Prostate gland (tissue), 2 donors: ENCODE data around the gene LNX1.

Source experiments
- POLR2A ChIP-seq: fragments of 450-650 bp; IDR thresholded peaks from one replicate; pipeline ENCODE4 v1.6.1; 2016; ENCODE audit warnings: antibody characterized with exemption, mild to moderate bottlenecking
- POLR2AphosphoS5 ChIP-seq: sonication (generic); formaldehyde crosslinking; IDR thresholded peaks from one replicate; pipeline ENCODE4 v1.6.1; 2017; ENCODE audit warnings: antibody characterized with exemption
- TF ChIP-seq, protein P1 (sequence below), 4 experiments: fragments of 200-600 bp in 2 of 4; fragments of 450-650 bp in 2 of 4; sonication (generic) in 2 of 4; IDR thresholded peaks; 1 replicate in 3 of 4; 2 replicates in 1 of 4; pipeline ENCODE4 v1.5.1; 2016 to 2019; ENCODE audit warnings: antibody characterized with exemption in 4 of 4, mild to moderate bottlenecking in 2 of 4, moderate library complexity in 2 of 4

GRCh38 chr4:53626491-53626890 is 35.2 kb upstream of the LNX1 start:
- TF ChIP-seq, protein P1, sequence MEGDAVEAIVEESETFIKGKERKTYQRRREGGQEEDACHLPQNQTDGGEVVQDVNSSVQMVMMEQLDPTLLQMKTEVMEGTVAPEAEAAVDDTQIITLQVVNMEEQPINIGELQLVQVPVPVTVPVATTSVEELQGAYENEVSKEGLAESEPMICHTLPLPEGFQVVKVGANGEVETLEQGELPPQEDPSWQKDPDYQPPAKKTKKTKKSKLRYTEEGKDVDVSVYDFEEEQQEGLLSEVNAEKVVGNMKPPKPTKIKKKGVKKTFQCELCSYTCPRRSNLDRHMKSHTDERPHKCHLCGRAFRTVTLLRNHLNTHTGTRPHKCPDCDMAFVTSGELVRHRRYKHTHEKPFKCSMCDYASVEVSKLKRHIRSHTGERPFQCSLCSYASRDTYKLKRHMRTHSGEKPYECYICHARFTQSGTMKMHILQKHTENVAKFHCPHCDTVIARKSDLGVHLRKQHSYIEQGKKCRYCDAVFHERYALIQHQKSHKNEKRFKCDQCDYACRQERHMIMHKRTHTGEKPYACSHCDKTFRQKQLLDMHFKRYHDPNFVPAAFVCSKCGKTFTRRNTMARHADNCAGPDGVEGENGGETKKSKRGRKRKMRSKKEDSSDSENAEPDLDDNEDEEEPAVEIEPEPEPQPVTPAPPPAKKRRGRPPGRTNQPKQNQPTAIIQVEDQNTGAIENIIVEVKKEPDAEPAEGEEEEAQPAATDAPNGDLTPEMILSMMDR (IDR thresholded peaks at IDR 0.05) = no peak
- TF ChIP-seq POLR2A (no peak), POLR2AphosphoS5 (no peak)
